Prostate gland (tissue), 2 donors: Measurements from ENCODE around the gene CATSPERD.

ENCODE experiments used
- POLR2A ChIP-seq: fragments of 450-650 bp; IDR thresholded peaks from one replicate; pipeline ENCODE4 v1.6.1; 2016; ENCODE audit warnings: antibody characterized with exemption, mild to moderate bottlenecking
- TF ChIP-seq, protein P1 (sequence below), 4 experiments: fragments of 200-600 bp in 2 of 4; fragments of 450-650 bp in 2 of 4; sonication (generic) in 2 of 4; IDR thresholded peaks; 1 replicate in 3 of 4; 2 replicates in 1 of 4; pipeline ENCODE4 v1.5.1; 2016 to 2019; ENCODE audit warnings: antibody characterized with exemption in 4 of 4, mild to moderate bottlenecking in 2 of 4, moderate library complexity in 2 of 4

DNA sequence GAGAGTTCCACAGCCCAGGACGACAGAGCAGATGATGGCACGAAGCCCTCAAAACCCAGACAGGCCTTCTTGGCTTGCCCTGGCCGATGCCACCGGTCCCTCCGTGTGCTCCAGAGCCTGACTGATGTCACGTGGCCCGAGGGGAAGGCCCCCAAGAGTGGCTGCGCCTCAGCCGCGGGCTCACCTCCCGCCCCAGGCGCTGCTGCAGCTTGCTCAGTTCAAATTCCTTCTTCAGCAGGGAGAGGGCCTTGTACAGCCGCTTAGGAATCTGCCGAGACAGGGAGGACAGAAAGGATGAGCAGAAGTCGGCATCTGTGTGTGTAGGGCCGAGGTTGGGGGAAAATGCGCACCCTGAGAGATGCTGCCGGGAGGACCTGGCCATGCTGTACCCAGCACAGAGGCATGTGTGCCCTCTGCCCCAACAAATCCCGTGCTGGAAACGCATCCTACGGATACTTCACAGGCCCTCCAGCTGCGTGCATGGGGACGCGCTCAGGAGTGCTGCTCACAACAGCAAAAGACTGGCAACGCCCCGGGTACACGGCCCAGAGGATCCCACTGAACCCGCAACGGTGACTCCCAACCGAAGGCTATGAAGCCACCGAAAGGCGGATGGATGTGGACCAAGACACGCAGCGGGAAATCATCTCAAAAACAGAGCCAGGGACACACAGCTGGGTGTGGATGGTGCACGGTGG is 13.4 kb upstream of the CATSPERD start:
- no peak for TF ChIP-seq POLR2A
- TF ChIP-seq, protein P1, sequence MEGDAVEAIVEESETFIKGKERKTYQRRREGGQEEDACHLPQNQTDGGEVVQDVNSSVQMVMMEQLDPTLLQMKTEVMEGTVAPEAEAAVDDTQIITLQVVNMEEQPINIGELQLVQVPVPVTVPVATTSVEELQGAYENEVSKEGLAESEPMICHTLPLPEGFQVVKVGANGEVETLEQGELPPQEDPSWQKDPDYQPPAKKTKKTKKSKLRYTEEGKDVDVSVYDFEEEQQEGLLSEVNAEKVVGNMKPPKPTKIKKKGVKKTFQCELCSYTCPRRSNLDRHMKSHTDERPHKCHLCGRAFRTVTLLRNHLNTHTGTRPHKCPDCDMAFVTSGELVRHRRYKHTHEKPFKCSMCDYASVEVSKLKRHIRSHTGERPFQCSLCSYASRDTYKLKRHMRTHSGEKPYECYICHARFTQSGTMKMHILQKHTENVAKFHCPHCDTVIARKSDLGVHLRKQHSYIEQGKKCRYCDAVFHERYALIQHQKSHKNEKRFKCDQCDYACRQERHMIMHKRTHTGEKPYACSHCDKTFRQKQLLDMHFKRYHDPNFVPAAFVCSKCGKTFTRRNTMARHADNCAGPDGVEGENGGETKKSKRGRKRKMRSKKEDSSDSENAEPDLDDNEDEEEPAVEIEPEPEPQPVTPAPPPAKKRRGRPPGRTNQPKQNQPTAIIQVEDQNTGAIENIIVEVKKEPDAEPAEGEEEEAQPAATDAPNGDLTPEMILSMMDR (IDR thresholded peaks at IDR 0.05), result no peak
